AG10803 (cell line): ENCODE measurements around the gene NEURL4.

Experiments used
- DNase-seq: peaks from one replicate; pipeline ENCODE4 v3.0.0; 2010; ENCODE audit warnings: low read depth
- H3K4me3 ChIP-seq: 2 replicates; pipeline ENCODE4 v1.5.1; 2011; ENCODE audit warnings: mild to moderate bottlenecking, low read length, control low read depth
- CTCF ChIP-seq: conservative IDR thresholded peaks from 2 replicates; pipeline ENCODE4 v1.5.1; 2011; ENCODE audit warnings: mild to moderate bottlenecking, low read length, control low read depth, inconsistent platforms

NEURL4 gene

GRCh38 chr17:7354262-7354843, 25.2 kb upstream of the NEURL4 start:
- peak; percentile 49 for DNase-seq
- TF ChIP-seq CTCF: no peak
- peak overlapping the region; percentile 86 for H3K4me3 ChIP-seq

GRCh38 chr17:7352910-7353635, 23.9 kb upstream of the NEURL4 start:
- no peak for DNase-seq
- TF ChIP-seq CTCF: no peak
- peak overlapping the region; percentile 86 for H3K4me3 ChIP-seq

GRCh38 chr17:7352503-7352889, 23.4 kb upstream of the NEURL4 start:
- peak; percentile 64; the same call in 1 of the 2 replicates for TF ChIP-seq CTCF
- H3K4me3 ChIP-seq: peak overlapping the region; percentile 86
- no peak for DNase-seq

- peak within 1 kb of the TSS; percentile 97 for H3K4me3 ChIP-seq
- no peak; the same call in 1 of the 2 replicates for TF ChIP-seq CTCF
- peak; percentile 92 for DNase-seq
Observed at GRCh38 chr17:7351665-7352502, 22.7 kb upstream of the NEURL4 start, which contains the start of gene KCTD11. KCTD11 (plus strand) TSS chr17:7352162.

GRCh38 chr17:7348478-7349242, 19.5 kb upstream of the NEURL4 start:
- TF ChIP-seq CTCF: no peak
- H3K4me3 ChIP-seq: peak overlapping the region; percentile 15; the same call in 1 of the 2 replicates
- peak; percentile 82 for DNase-seq

DNA sequence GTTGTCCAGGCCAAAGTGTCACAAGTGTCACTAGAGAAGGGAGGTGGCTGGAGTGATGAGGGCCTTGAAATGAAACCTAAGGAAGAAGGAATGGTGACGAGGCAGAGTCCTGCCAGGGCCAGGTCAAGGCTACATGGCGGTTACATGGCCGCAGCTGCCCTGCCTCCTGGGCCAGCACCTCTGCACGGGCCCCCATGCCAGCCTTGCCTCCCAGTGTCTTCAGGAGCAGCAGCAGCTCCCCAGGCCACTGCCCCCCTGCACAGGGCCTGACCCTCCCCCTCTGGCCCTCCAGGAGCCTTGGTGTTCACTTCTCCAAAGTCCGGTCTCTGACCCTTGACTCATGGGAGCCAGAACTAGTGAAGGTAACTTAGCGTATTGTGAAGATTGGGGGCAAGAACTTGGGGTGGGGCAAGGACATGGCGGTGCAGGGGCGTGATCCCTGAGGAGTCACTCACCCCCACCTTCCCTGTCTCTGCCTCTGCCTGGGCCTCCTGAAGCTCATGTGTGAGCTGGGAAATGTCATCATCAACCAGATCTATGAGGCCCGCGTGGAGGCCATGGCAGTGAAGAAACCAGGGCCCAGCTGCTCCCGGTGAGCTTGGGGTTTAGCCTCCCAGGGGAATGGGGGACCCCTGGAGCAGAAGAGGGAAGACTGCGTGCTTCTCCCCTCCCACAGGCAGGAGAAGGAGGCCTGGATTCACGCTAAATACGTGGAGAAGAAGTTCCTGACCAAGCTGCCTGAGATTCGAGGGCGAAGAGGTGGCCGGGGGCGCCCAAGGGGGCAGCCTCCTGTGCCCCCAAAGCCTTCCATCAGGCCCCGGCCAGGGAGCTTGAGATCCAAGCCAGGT, 18.7 kb upstream of the NEURL4 start:
- DNase-seq: peak; percentile 31
- no peak for TF ChIP-seq CTCF
- H3K4me3 ChIP-seq: no peak overlapping the region
